NB4 (cell line): Measurements from ENCODE around the gene TRIM9.

ENCODE experiments used
- CTCF ChIP-seq: IDR thresholded peaks from one replicate; pipeline ENCODE4 v1.5.1; 2012; ENCODE audit warnings: low read depth, low read length
- POLR2A ChIP-seq: IDR thresholded peaks from 2 replicates; pipeline ENCODE4 v1.6.1; 2011; ENCODE audit warnings: mild to moderate bottlenecking; ENCODE audit not compliant: insufficient read length; ENCODE audit errors: extremely low read depth

GRCh38 chr14:51020024-51020710, 74.7 kb downstream of the TRIM9 start:
- no peak for TF ChIP-seq CTCF
- no peak for TF ChIP-seq POLR2A
